Measurements from ENCODE around the gene TNRC6C. TPM values are rescaled to one million over a fixed set of nuclear protein-coding genes. Genes with fewer than 3 reads are reported as not detected.

Gene TNRC6C, protein sequence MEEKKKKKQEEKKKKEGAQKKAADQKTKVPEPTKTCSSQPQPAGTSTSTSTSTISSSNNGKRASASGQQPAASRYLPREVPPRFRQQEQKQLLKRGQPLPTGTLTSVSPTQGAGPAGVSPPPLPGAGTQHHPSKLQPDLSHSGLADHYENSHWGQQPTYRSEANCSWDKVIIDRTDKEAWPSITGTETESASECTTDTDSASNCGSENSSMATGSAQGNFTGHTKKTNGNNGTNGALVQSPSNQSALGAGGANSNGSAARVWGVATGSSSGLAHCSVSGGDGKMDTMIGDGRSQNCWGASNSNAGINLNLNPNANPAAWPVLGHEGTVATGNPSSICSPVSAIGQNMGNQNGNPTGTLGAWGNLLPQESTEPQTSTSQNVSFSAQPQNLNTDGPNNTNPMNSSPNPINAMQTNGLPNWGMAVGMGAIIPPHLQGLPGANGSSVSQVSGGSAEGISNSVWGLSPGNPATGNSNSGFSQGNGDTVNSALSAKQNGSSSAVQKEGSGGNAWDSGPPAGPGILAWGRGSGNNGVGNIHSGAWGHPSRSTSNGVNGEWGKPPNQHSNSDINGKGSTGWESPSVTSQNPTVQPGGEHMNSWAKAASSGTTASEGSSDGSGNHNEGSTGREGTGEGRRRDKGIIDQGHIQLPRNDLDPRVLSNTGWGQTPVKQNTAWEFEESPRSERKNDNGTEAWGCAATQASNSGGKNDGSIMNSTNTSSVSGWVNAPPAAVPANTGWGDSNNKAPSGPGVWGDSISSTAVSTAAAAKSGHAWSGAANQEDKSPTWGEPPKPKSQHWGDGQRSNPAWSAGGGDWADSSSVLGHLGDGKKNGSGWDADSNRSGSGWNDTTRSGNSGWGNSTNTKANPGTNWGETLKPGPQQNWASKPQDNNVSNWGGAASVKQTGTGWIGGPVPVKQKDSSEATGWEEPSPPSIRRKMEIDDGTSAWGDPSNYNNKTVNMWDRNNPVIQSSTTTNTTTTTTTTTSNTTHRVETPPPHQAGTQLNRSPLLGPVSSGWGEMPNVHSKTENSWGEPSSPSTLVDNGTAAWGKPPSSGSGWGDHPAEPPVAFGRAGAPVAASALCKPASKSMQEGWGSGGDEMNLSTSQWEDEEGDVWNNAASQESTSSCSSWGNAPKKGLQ (N-terminal part only)
- total RNA-seq, result 10 to 100 TPM; 11.4 to 22.4 (median 13.6) TPM
- polyA plus RNA-seq, result 1 to 10 TPM; 1.2 to 5.4 (median 1.4) TPM
- long read RNA-seq, donor 1, partial matches to known transcripts, result 4 of 6 reads
- long read RNA-seq, donor 1, other reads (novel, unspliced or antisense), result 2 of 6 reads
- long read RNA-seq, donor 2, partial matches to known transcripts, result 10 of 12 reads
- long read RNA-seq, donor 2, other reads (novel, unspliced or antisense), result 2 of 12 reads

GRCh38 chr17:77957857-77958715 is at the start of gene TNRC6C:
Gene TNRC6C (plus strand): TSS chr17:77958703. CDS start chr17:78004207, 45,504 bp downstream.
- intact Hi-C loops (cut with DNase I), result no loop called here
- peaks cover 28% of the 10 kb centered on the region for H3K4me1 ChIP-seq

GRCh38 chr17:77909236-77909635 is 49.3 kb upstream of the TNRC6C start:
- peak in 3 of 4 donors; percentile 40 to 53 (median 53) for ATAC-seq
- DNase-seq, result peak; percentile 41 to 67
- TF ChIP-seq CTCF (IDR thresholded peaks at IDR 0.05), result no peak
- intact Hi-C loops (cut with DNase I), result no loop called here
- peaks cover 0 to 32% (median 0%) of the 10 kb centered on the region in 3 donors for H3K27me3 ChIP-seq (ENCODE audit: insufficient read depth in 3 of 3, low read length in 2 of 3)
- no peaks in the 10 kb centered on the region for H3K9me3 ChIP-seq
- WGBS, 3 donors, result 17 to 27% (median 21%) methylated on average over 16 to 19 of the region's 19 CpGs
- no peak overlapping the region for H3K27ac ChIP-seq
- H3K4me1 ChIP-seq, result no peaks in the 10 kb centered on the region
- no peaks in the 10 kb centered on the region for H3K36me3 ChIP-seq (ENCODE audit: insufficient read depth in 1 of 2, low read depth in 1 of 2)
- no peak overlapping the region for H3K4me3 ChIP-seq

More at GRCh38 chr17:77957857-77958715, at the start of gene TNRC6C:
- Histone ChIP-seq H3K27me3 (ENCODE audit: insufficient read depth in 3 of 3, low read length in 2 of 3) (peaks cover 0 to 3% (median 0%) of the 10 kb centered on the region in 3 donors), H3K27ac (peak within 1 kb of the TSS; percentile 84), H3K9me3 (no peaks in the 10 kb centered on the region), H3K4me3 (peak within 1 kb of the TSS; percentile 89), H3K36me3 (ENCODE audit: insufficient read depth in 1 of 2, low read depth in 1 of 2) (no peaks in the 10 kb centered on the region)
- 0 to 1% (median 1%) methylated on average over 72 to 105 of the region's 105 CpGs for WGBS, 3 donors
- peak; percentile 100 for DNase-seq
- TF ChIP-seq CTCF (IDR thresholded peaks at IDR 0.05), result peak; percentile 17
- ATAC-seq, result peak; percentile 97 to 99 (median 98)

- intact Hi-C loops (cut with DNase I), result no loop called here
- no peaks in the 10 kb centered on the region for H3K9me3 ChIP-seq
- WGBS, 3 donors, result 80 to 85% (median 82%) methylated on average over 12 to 13 of the region's 13 CpGs
Observed at GRCh38 chr17:77909816-77910215, 48.7 kb upstream of the TNRC6C start.

More at GRCh38 chr17:77909816-77910215, 48.7 kb upstream of the TNRC6C start:
- Histone ChIP-seq H3K27me3 (ENCODE audit: insufficient read depth in 3 of 3, low read length in 2 of 3) (peaks cover 0 to 36% (median 0%) of the 10 kb centered on the region in 3 donors), H3K4me1 (no peaks in the 10 kb centered on the region), H3K36me3 (ENCODE audit: insufficient read depth in 1 of 2, low read depth in 1 of 2) (no peaks in the 10 kb centered on the region), H3K4me3 (no peak overlapping the region), H3K27ac (no peak overlapping the region)
- no peak for TF ChIP-seq CTCF (IDR thresholded peaks at IDR 0.05)
- no peak for DNase-seq
- ATAC-seq, result no peak

All from psoas muscle (tissue), 8 donors.